SK-N-SH (cell line): ENCODE results near the gene KSR2. TPM values are rescaled to one million over a fixed set of nuclear protein-coding genes. Genes with fewer than 3 reads are reported as not detected.
"Not testable (repeated sequence)": the region's sequence is repeated elsewhere in the genome, so short reads cannot be mapped to it uniquely, and the experiment has no call there.

Source experiments
- CTCF ChIA-PET: fragments of 300-600, 350-600 bp; formaldehyde crosslinking; extraction: SDS; loops from one replicate; lab custom pipeline; 2021; lab: Yijun Ruan, JAX
- POLR2A ChIA-PET: fragments of 350-600 bp; sonication (Branson Sonifier 250); formaldehyde crosslinking; extraction: SDS; loops from one replicate; lab custom pipeline; 2020; ENCODE audit warnings: antibody characterized with exemption, inconsistent platforms; lab: Yijun Ruan, JAX
- DNase-seq: peaks from one replicate; pipeline ENCODE4 v3.0.0; 2012
- H2AFZ ChIP-seq: fragments of 200-600 bp; sonication (generic); 2 replicates; pipeline ENCODE4 v1.8.1; 2016; ENCODE audit warnings: antibody characterized with exemption, mild to moderate bottlenecking, low read depth
- H3F3A ChIP-seq: fragments of 200-600 bp; sonication (generic); replicated peaks from 2 replicates; pipeline ENCODE3; 2016; ENCODE audit warnings: antibody characterized with exemption, mild to moderate bottlenecking; ENCODE audit not compliant: insufficient read depth
- H3K27ac ChIP-seq, 2 experiments: fragments of 200-500 bp in 1 of 2; fragments of 200-600 bp in 1 of 2; sonication (Bioruptor generic) in 1 of 2; sonication (generic), shearing (Covaris generic) in 1 of 2; 2 replicates each; pipeline versions ENCODE4 v1.5.1 to v1.6.1; 2014 to 2016; ENCODE audit warnings: low read depth in 2 of 2, inconsistent platforms in 1 of 2, low read length in 1 of 2, mild to moderate bottlenecking in 1 of 2, mixed read lengths in 1 of 2
- H3K27me3 ChIP-seq: fragments of 200-600 bp; sonication (generic), shearing (Covaris generic); 2 replicates; pipeline ENCODE4 v1.6.1; 2016; ENCODE audit warnings: mixed run types; ENCODE audit not compliant: insufficient read depth
- H3K36me3 ChIP-seq, 2 experiments: fragments of 200-500 bp in 1 of 2; fragments of 200-600 bp in 1 of 2; sonication (Bioruptor generic) in 1 of 2; sonication (generic) in 1 of 2; replicated peaks in 1 of 2; 2 replicates each; pipeline versions ENCODE3 to v1.5.1; 2014 to 2016; ENCODE audit warnings: low read length in 1 of 2, mild to moderate bottlenecking in 1 of 2; ENCODE audit not compliant: insufficient read depth in 2 of 2, control insufficient read depth in 1 of 2
- H3K4me1 ChIP-seq, 2 experiments: fragments of 200-500 bp in 1 of 2; fragments of 200-600 bp in 1 of 2; sonication (Bioruptor generic) in 1 of 2; sonication (generic), shearing (Covaris generic) in 1 of 2; 2 replicates each; pipeline versions ENCODE4 v1.5.1 to v1.6.1; 2014 to 2016; ENCODE audit warnings: low read depth in 1 of 2, low read length in 1 of 2, mixed run types in 1 of 2; ENCODE audit not compliant: insufficient read depth in 2 of 2, control insufficient read depth in 1 of 2
- H3K4me2 ChIP-seq: fragments of 200-600 bp; sonication (generic), shearing (Covaris generic); 2 replicates; pipeline ENCODE4 v1.6.1; 2017; ENCODE audit warnings: mixed run types
- H3K4me3 ChIP-seq, 2 experiments: fragments of 200-500 bp in 1 of 2; fragments of 200-600 bp in 1 of 2; sonication (Bioruptor generic) in 1 of 2; sonication (generic), shearing (Covaris generic) in 1 of 2; 2 replicates each; pipeline versions ENCODE4 v1.5.1 to v1.8.1; 2014 to 2016; ENCODE audit warnings: low read depth in 2 of 2, inconsistent platforms in 1 of 2, low read length in 1 of 2, mild to moderate bottlenecking in 1 of 2, mixed read lengths in 1 of 2, moderate library complexity in 1 of 2
- H3K79me2 ChIP-seq: fragments of 200-600 bp; sonication (generic); 2 replicates; pipeline ENCODE4 v1.8.1; 2017; ENCODE audit warnings: mild to moderate bottlenecking; ENCODE audit not compliant: insufficient read depth
- H3K9ac ChIP-seq: fragments of 200-600 bp; sonication (generic); 2 replicates; pipeline ENCODE4 v1.6.1; 2017; ENCODE audit warnings: mixed run types
- H3K9me2 ChIP-seq: fragments of 200-600 bp; sonication (generic); 2 replicates; pipeline ENCODE4 v1.6.1; 2017; ENCODE audit warnings: mixed run types
- H3K9me3 ChIP-seq: fragments of 200-600 bp; sonication (generic); 2 replicates; pipeline ENCODE4 v1.6.1; 2017; ENCODE audit warnings: mixed run types, mild to moderate bottlenecking, moderate library complexity
- H4K20me1 ChIP-seq: fragments of 200-600 bp; sonication (generic); 2 replicates; pipeline ENCODE4 v1.6.1; 2017; ENCODE audit warnings: mild to moderate bottlenecking, mixed run types; ENCODE audit not compliant: insufficient read depth
- EP300 ChIP-seq, 2 experiments: IDR thresholded peaks; 2 replicates each; pipeline versions ENCODE4 v1.4.0 to v1.6.1; 2012; ENCODE audit warnings: borderline replicate concordance in 1 of 2, low read depth in 1 of 2, low read length in 1 of 2
- FOXM1 ChIP-seq: IDR thresholded peaks from 2 replicates; pipeline ENCODE4 v1.4.0; 2012; ENCODE audit warnings: low read depth, mild to moderate bottlenecking
- JUND ChIP-seq: IDR thresholded peaks from 2 replicates; pipeline ENCODE4 v1.4.0; 2012
- MAX ChIP-seq: IDR thresholded peaks from 2 replicates; pipeline ENCODE4 v1.4.0; 2012; ENCODE audit warnings: low read depth
- REST ChIP-seq: IDR thresholded peaks from 2 replicates; pipeline ENCODE4 v1.6.1; 2012; ENCODE audit warnings: mild to moderate bottlenecking, low read depth, low read length, moderate library complexity
- USF1 ChIP-seq: IDR thresholded peaks from 2 replicates; pipeline ENCODE4 v1.4.0; 2012; ENCODE audit warnings: low read depth, borderline replicate concordance
- ZBTB33 ChIP-seq: IDR thresholded peaks from 2 replicates; pipeline ENCODE4 v1.4.0; 2012; ENCODE audit warnings: low read depth, borderline replicate concordance
- WGBS: methylation state at CpG from one replicate; pipeline ENCODE4 v1.1.6; 2017; ENCODE audit warnings: low lambda C conversion rate; 5-methylcytosine and 5-hydroxymethylcytosine counted together
- polyA plus RNA-seq, 3 experiments: library from polyadenylated mRNA; depleted of rRNA; stranded (reverse); fragments of >200 nt; gene quantifications; 2 replicates each; pipeline ENCODE4 v1.2.3, GENCODE V29; 2012

The KSR2 gene
- polyA plus RNA-seq, 1 of the 3 experiments (the other 2 are of a cell fraction): 0.12 TPM

GRCh38 chr12:117733549-117733805 lies 235.3 kb downstream of the KSR2 start (continued):
- TF ChIP-seq REST (no peak), EP300 (IDR thresholded peaks at IDR 0.05; ENCODE audit: borderline replicate concordance in 1 of 2, low read depth in 1 of 2, low read length in 1 of 2) (no peak), MAX (no peak), ZBTB33 (no peak)
- TF ChIP-seq, all 33 proteins: peak for 0

GRCh38 chr12:117732761-117733548 lies 235.8 kb downstream of the KSR2 start:
- no peaks in the 10 kb centered on the region; a peak in 1 of 4 replicates for H3K4me1 ChIP-seq
- WGBS: 73% methylated on average over 10 of the region's 13 CpGs
- DNase-seq: no peak
- no peak overlapping the region for H3K4me2 ChIP-seq
- H3K9me2 ChIP-seq: no peaks in the 10 kb centered on the region
- H3K27me3 ChIP-seq: no peaks in the 10 kb centered on the region
- no peak overlapping the region for H3K4me3 ChIP-seq
- TF ChIP-seq FOXM1 (no peak), JUND (no peak), USF1 (no peak)
- H2AFZ ChIP-seq: no peak overlapping the region
- CTCF ChIA-PET: no interaction called here
- H3K36me3 ChIP-seq: no peaks in the 10 kb centered on the region
- no peaks in the 10 kb centered on the region for H4K20me1 ChIP-seq
- H3F3A ChIP-seq: no peaks in the 10 kb centered on the region
- POLR2A ChIA-PET: no interaction called here
- H3K9me3 ChIP-seq: no peaks in the 10 kb centered on the region
- no peak overlapping the region for H3K9ac ChIP-seq
- no peaks in the 10 kb centered on the region for H3K79me2 ChIP-seq
- H3K27ac ChIP-seq: no peak overlapping the region

- POLR2A ChIA-PET, H3K9me2 ChIP-seq, H3F3A ChIP-seq, H3K27ac ChIP-seq, H3K9me3 ChIP-seq, H3K4me3 ChIP-seq, DNase-seq, H3K9ac ChIP-seq, CTCF ChIA-PET, H3K79me2 ChIP-seq, H3K4me2 ChIP-seq, H4K20me1 ChIP-seq, H3K27me3 ChIP-seq, H3K4me1 ChIP-seq, H2AFZ ChIP-seq, H3K36me3 ChIP-seq: not testable (repeated sequence)
- 88% methylated on average over 14 of the region's 32 CpGs for WGBS
Observed at GRCh38 chr12:117731131-117731530, 237.7 kb downstream of the KSR2 start.
